GM12865 (cell line): ENCODE measurements around the gene TRABD.

Experiments
- DNase-seq: peaks from one replicate; pipeline ENCODE4 v3.0.0; 2010; ENCODE audit warnings: low read depth
- H3K4me3 ChIP-seq: 2 replicates; pipeline ENCODE4 v1.5.1; 2011; ENCODE audit warnings: mild to moderate bottlenecking, low read depth, low read length, control low read depth
- TF ChIP-seq, protein P1 (sequence below): IDR thresholded peaks from 2 replicates; pipeline ENCODE4 v1.5.1; 2011; ENCODE audit warnings: low read length, control low read depth, low read depth, inconsistent platforms; ENCODE audit not compliant: insufficient read depth; ENCODE audit errors: missing control alignments

Gene TRABD

DNA sequence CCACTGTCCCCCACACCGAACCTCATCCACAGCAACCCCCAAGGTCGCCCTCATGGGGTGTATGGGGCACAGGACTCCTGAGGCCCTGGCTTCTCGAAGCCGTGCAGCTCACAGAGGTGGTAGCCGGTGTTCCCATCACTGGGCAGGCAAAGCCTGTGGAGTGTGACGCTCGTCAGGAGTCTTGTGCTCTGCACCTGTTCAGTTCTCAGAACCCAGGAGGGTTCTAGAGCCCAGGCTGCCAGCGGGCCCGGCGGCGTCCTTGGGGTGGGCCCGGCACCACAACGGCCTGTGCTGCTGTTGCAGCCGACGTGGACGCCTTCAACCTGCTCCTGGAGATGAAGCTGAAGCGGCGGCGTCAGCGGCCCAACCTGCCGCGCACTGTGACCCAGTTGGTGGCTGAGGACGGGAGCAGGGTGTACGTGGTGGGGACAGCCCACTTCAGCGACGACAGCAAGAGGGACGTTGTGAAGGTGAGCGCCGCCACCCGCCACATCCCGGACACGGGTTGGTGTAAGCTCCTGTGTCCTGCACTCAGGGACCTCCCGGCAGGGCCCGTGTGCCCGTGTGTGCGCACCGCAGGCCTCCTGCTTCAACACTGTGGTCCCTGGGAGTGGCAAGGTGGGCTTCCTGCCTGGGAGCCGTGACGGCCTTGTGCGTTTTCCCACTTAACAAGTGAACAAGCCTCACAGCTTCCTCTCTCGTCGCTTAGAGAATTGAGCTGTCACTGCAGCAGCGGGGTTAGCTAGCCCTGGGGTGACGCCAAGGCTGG lies 8.5 kb downstream of the TRABD start:
- no peak for DNase-seq
- TF ChIP-seq, protein P1, sequence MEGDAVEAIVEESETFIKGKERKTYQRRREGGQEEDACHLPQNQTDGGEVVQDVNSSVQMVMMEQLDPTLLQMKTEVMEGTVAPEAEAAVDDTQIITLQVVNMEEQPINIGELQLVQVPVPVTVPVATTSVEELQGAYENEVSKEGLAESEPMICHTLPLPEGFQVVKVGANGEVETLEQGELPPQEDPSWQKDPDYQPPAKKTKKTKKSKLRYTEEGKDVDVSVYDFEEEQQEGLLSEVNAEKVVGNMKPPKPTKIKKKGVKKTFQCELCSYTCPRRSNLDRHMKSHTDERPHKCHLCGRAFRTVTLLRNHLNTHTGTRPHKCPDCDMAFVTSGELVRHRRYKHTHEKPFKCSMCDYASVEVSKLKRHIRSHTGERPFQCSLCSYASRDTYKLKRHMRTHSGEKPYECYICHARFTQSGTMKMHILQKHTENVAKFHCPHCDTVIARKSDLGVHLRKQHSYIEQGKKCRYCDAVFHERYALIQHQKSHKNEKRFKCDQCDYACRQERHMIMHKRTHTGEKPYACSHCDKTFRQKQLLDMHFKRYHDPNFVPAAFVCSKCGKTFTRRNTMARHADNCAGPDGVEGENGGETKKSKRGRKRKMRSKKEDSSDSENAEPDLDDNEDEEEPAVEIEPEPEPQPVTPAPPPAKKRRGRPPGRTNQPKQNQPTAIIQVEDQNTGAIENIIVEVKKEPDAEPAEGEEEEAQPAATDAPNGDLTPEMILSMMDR = no peak
- H3K4me3 ChIP-seq = no peak overlapping the region

DNA sequence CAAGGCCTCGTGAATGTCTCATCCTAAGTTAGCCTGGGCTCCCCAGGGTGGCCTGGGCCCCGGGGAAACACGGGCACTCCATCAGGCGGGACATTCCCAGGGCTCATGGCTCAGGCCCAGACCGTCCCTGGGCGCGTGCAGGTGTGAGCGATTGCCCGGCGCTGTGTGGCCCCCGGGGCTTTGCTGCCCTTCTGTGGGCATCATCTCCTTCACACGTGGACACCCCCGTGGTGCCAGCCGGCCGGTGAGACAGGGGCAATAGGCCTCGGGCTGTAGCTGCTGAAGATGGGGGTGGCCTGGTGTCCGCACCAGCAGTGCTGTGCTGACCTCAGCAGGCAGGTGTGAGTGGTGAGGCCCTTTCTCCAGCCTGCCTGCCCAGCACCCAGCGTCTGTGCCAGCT lies 10.5 kb downstream of the TRABD start:
- no peak overlapping the region for H3K4me3 ChIP-seq
- DNase-seq = no peak
- TF ChIP-seq, protein P1 = no peak

DNA sequence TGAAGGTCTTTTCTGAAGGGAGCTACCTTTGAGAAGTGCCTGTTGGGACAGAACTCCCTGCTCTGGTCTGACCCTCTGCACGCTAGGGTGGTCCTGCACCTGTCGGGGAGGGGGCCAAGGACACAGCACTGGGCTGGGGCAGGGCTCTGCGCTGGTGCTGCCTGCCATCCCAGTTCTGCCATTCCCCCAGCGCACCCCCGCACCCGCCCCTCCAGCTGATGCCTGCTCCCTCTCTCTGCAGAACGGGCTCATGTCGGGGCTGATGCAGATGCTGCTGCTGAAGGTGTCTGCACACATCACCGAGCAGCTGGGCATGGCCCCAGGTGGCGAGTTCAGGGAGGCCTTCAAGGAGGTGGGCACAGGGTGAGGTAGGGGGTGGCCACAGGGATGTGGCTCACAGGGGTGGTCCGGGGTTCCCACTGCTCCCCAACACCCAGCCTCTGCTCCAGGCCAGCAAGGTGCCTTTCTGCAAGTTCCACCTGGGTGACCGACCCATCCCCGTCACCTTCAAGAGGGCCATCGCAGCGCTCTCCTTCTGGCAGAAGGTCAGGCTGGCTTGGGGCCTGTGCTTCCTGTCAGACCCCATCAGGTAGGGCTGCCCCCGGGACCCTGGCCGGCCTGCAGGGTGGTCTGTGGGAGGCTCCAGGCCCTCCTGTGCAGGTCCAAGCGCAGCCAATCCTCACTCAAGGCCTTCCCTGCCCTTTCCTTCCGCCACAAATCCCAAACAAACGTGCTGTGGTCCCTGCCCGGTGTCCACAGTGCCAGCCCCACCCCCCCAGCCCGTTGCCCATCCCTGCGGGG lies 11.5 kb downstream of the TRABD start:
- TF ChIP-seq, protein P1 = no peak
- DNase-seq = no peak
- H3K4me3 ChIP-seq = no peak overlapping the region

DNA sequence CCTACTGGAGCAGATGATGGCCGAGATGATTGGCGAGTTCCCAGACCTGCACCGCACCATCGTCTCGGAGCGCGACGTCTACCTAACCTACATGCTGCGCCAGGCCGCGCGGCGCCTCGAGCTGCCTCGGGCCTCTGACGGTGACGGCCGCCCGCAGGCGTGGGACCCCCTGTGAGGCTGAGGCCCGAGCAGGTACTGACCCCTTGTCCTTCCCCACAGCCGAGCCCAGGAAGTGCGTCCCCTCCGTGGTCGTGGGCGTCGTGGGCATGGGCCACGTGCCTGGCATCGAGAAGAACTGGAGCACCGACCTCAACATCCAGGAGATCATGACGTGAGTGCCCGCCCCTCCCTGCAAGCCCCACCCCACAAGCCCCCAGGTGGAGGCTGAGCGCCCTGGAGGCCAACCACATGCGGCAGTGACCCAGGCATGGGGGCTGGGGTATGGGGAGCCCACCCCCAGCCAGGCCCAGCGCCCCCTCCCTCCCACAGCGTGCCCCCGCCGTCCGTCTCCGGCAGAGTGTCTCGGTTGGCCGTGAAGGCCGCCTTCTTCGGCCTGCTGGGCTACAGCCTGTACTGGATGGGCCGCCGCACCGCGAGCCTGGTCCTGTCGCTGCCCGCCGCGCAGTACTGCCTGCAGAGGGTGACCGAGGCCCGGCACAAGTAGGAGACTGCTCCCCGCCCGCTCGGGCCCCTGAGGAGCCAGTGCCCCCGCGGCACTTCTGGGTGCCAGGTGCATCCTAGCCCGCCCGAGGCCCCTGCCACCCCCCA lies 12.3 kb downstream of the TRABD start:
- no peak for DNase-seq
- H3K4me3 ChIP-seq = no peak overlapping the region
- TF ChIP-seq, protein P1 = no peak

DNA sequence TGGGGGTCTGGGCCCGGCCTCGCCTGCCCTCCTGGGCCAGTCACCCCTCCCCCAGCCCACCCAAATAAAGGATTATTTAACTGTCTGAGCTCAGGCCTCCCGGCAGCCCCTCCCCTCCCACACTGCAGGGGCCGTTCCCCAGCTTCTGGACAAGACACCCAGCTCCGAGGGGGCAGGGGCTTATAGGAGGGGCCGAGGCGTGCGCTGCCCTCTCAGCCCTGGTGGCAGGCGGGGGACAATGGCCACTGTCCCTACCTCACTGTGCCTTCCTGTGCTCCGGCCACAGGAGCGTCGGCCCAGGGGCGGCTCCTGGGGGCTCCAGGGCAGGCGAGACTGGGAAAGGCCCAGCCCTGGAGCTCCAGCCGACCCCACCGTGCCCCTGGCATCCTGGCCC lies 12.9 kb downstream of the TRABD start:
- TF ChIP-seq, protein P1 = no peak
- no peak overlapping the region for H3K4me3 ChIP-seq
- no peak for DNase-seq

DNA sequence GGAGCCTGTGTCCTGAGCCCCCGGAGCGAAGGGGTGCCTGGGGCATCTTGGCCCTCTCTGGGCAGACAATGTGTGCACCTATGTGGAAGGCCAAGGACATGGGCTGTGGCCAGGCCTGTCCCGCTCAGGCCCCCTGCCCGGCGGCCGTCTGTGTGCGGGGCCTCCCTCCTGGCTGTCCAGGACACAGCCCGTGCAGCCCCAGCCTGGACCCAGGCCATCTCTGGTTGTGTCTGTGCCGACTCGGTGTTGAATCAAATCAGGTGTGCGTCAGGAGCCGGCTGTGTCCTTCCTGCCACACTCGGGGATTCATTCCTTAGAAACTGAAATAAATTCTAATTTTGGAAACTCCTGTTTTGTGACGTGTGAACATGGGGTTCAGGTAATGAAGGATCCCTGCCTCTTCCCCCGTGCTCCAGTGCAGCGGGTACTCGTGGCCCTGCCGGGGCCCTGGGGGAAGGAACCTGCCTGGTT lies 13.6 kb downstream of the TRABD start:
- TF ChIP-seq, protein P1 = no peak
- DNase-seq = no peak
- no peak overlapping the region for H3K4me3 ChIP-seq
